H1 (cell line): ENCODE measurements around the gene WASF1. TPM values are rescaled to one million over a fixed set of nuclear protein-coding genes. Genes with fewer than 3 reads are reported as not detected.

Source experiments
- CTCF ChIA-PET: fragments of 300-600 bp; sonication (Branson Sonifier 250); formaldehyde crosslinking; loops from one replicate; lab custom pipeline; 2021; ENCODE audit not compliant: partially characterized antibody; lab: Charles Lee
- POLR2A ChIA-PET: fragments of 300-600 bp; sonication (Branson Sonifier 250); formaldehyde crosslinking; loops from one replicate; lab custom pipeline; 2021; ENCODE audit warnings: inconsistent platforms; ENCODE audit not compliant: partially characterized antibody; lab: Charles Lee
- DNase-seq, 2 experiments: peaks; one replicate each; pipeline versions ENCODE4 v3.0.0 to v3.0.0-alpha.2; 2010 to 2022; ENCODE audit warnings: low spot score in 2 of 2, low read depth in 1 of 2, mixed read lengths in 1 of 2
- FAIRE-seq: peaks from 2 replicates; lab custom pipeline; 2011; peaks lifted over from hg19 to GRCh38; lab: Jason Lieb, UNC
- H2AFZ ChIP-seq: 2 replicates; pipeline ENCODE4 v1.8.1; 2012; ENCODE audit warnings: low read length, inconsistent platforms
- H2AK5ac ChIP-seq: 2 replicates; pipeline ENCODE4 v1.6.1; 2013; ENCODE audit warnings: low read depth, low read length
- H2BK120ac ChIP-seq: replicated peaks from 2 replicates; pipeline ENCODE3; 2013; ENCODE audit warnings: low read depth, low read length, inconsistent platforms
- H2BK12ac ChIP-seq: 2 replicates; pipeline ENCODE4 v1.6.1; 2013; ENCODE audit warnings: low read depth, low read length
- H2BK15ac ChIP-seq: 2 replicates; pipeline ENCODE4 v1.6.1; 2013; ENCODE audit warnings: low read length
- H2BK20ac ChIP-seq: 2 replicates; pipeline ENCODE4 v1.6.1; 2013; ENCODE audit warnings: low read length
- H2BK5ac ChIP-seq: 2 replicates; pipeline ENCODE4 v1.6.1; 2013; ENCODE audit warnings: low read depth, low read length
- H3K14ac ChIP-seq: 2 replicates; pipeline ENCODE4 v1.6.1; 2013; ENCODE audit warnings: inconsistent platforms; ENCODE audit not compliant: insufficient read length
- H3K18ac ChIP-seq: 2 replicates; pipeline ENCODE4 v1.6.1; 2013; ENCODE audit warnings: low read length; ENCODE audit errors: extremely low read depth
- H3K23ac ChIP-seq: 2 replicates; pipeline ENCODE4 v1.6.1; 2013; ENCODE audit warnings: inconsistent platforms; ENCODE audit not compliant: insufficient read length
- H3K23me2 ChIP-seq: 2 replicates; pipeline ENCODE4 v1.6.1; 2013; ENCODE audit warnings: low read depth, low read length
- H3K27ac ChIP-seq: 2 replicates; pipeline ENCODE4 v1.6.1; 2011; ENCODE audit warnings: low read depth, low read length, inconsistent platforms
- H3K27me3 ChIP-seq, 4 experiments: replicated peaks in 1 of 4; 1 replicate in 1 of 4; 2 replicates in 3 of 4; pipeline versions ENCODE4 v1.6.1 to v1.8.1; 2011 to 2013; ENCODE audit warnings: low read length in 3 of 4, mild to moderate bottlenecking in 3 of 4, inconsistent platforms in 2 of 4, mixed read lengths in 2 of 4, moderate library complexity in 1 of 4; ENCODE audit not compliant: control insufficient read depth in 3 of 4, insufficient read depth in 3 of 4; ENCODE audit errors: extremely low read depth in 1 of 4
- H3K36me3 ChIP-seq, 4 experiments: 2 replicates each; pipeline versions ENCODE4 v1.6.1 to v1.8.1; 2011 to 2013; ENCODE audit warnings: mild to moderate bottlenecking in 4 of 4, low read length in 3 of 4, moderate library complexity in 2 of 4, control low read depth in 1 of 4, inconsistent platforms in 1 of 4; ENCODE audit not compliant: insufficient read depth in 4 of 4, control insufficient read depth in 2 of 4
- H3K4ac ChIP-seq: replicated peaks from 2 replicates; pipeline ENCODE3; 2013; ENCODE audit warnings: low read length, low read depth, mixed read lengths, inconsistent platforms; ENCODE audit not compliant: insufficient read length
- H3K4me1 ChIP-seq, 4 experiments: replicated peaks in 1 of 4; 1 replicate in 1 of 4; 2 replicates in 3 of 4; pipeline versions ENCODE4 v1.6.1 to v1.8.1; 2011 to 2013; ENCODE audit warnings: low read length in 3 of 4, inconsistent platforms in 2 of 4, mixed read lengths in 1 of 4; ENCODE audit not compliant: insufficient read depth in 4 of 4, control insufficient read depth in 3 of 4
- H3K4me2 ChIP-seq, 2 experiments: 2 replicates each; pipeline versions ENCODE4 v1.6.1 to v1.8.1; 2011 to 2013; ENCODE audit warnings: low read depth in 2 of 2, low read length in 2 of 2, control low read depth in 1 of 2, inconsistent platforms in 1 of 2, mild to moderate bottlenecking in 1 of 2; ENCODE audit not compliant: insufficient read depth in 1 of 2
- H3K4me3 ChIP-seq, 4 experiments: fragments of 200-600, 300-600 bp in 1 of 4; sonication (generic), shearing (Covaris generic), sonication (Bioruptor Twin) in 1 of 4; 2 replicates each; pipeline versions ENCODE4 v1.5.1 to v1.8.1; 2011 to 2016; ENCODE audit warnings: low read length in 4 of 4, low read depth in 3 of 4, control low read depth in 2 of 4, inconsistent platforms in 2 of 4, mild to moderate bottlenecking in 2 of 4, mixed read lengths in 1 of 4, moderate library complexity in 1 of 4; ENCODE audit not compliant: insufficient read depth in 2 of 4; ENCODE audit errors: extremely low read depth in 1 of 4
- H3K56ac ChIP-seq: replicated peaks from 2 replicates; pipeline ENCODE3; 2013; ENCODE audit warnings: low read depth, mild to moderate bottlenecking, mixed read lengths, low read length, inconsistent platforms; ENCODE audit not compliant: insufficient read length
- H3K79me1 ChIP-seq: 2 replicates; pipeline ENCODE4 v1.6.1; 2013; ENCODE audit warnings: low read depth, low read length, control low read depth
- H3K79me2 ChIP-seq, 2 experiments: 2 replicates each; pipeline versions ENCODE4 v1.6.1 to v1.8.1; 2012 to 2013; ENCODE audit warnings: low read length in 2 of 2, mild to moderate bottlenecking in 2 of 2, inconsistent platforms in 1 of 2; ENCODE audit not compliant: insufficient read depth in 2 of 2, control insufficient read depth in 1 of 2
- H3K9ac ChIP-seq, 4 experiments: replicated peaks in 1 of 4; 1 replicate in 1 of 4; 2 replicates in 3 of 4; pipeline versions ENCODE4 v1.6.1 to v1.8.1; 2011 to 2013; ENCODE audit warnings: low read depth in 3 of 4, low read length in 3 of 4, control low read depth in 2 of 4, mild to moderate bottlenecking in 2 of 4, moderate library complexity in 2 of 4, inconsistent platforms in 1 of 4; ENCODE audit errors: extremely low read depth in 1 of 4
- H3K9me3 ChIP-seq, 2 experiments: 2 replicates each; pipeline versions ENCODE4 v1.6.1 to v1.8.1; 2012 to 2013; ENCODE audit warnings: mild to moderate bottlenecking in 2 of 2, moderate library complexity in 2 of 2, control low read depth in 1 of 2, inconsistent platforms in 1 of 2, low read depth in 1 of 2, low read length in 1 of 2, mixed read lengths in 1 of 2; ENCODE audit not compliant: insufficient read depth in 2 of 2
- H4K20me1 ChIP-seq, 2 experiments: replicated peaks in 1 of 2; 2 replicates each; pipeline versions ENCODE3 to v1.8.1; 2011 to 2013; ENCODE audit warnings: inconsistent platforms in 2 of 2, low read length in 2 of 2, mild to moderate bottlenecking in 1 of 2; ENCODE audit not compliant: insufficient read depth in 2 of 2, control insufficient read depth in 1 of 2
- H4K5ac ChIP-seq: 2 replicates; pipeline ENCODE4 v1.6.1; 2013; ENCODE audit warnings: low read length, low read depth, mixed read lengths, inconsistent platforms; ENCODE audit not compliant: insufficient read length
- H4K8ac ChIP-seq: 2 replicates; pipeline ENCODE4 v1.8.0; 2013; ENCODE audit warnings: mild to moderate bottlenecking, moderate library complexity, low read length, inconsistent platforms; ENCODE audit not compliant: insufficient read depth; ENCODE audit errors: extremely low read depth
- H4K91ac ChIP-seq: replicated peaks from 2 replicates; pipeline ENCODE3; 2013; ENCODE audit warnings: low read length, mixed read lengths, inconsistent platforms; ENCODE audit not compliant: insufficient read length
- ATF2 ChIP-seq: IDR thresholded peaks from 2 replicates; pipeline ENCODE4 v1.6.1; 2012; ENCODE audit warnings: low read length, inconsistent platforms
- CBX5 ChIP-seq: fragments of 300-800, 300-1000 bp; sonication (generic); IDR thresholded peaks from 2 replicates; pipeline ENCODE4 v1.7.1; 2016; ENCODE audit warnings: antibody characterized with exemption, low read length, low read depth
- CEBPB ChIP-seq: IDR thresholded peaks from 2 replicates; pipeline ENCODE4 v1.6.1; 2012; ENCODE audit warnings: low read depth, low read length
- CTCF ChIP-seq, 3 experiments: IDR thresholded peaks; 1 replicate in 2 of 3; 2 replicates in 1 of 3; pipeline versions ENCODE4 v1.5.1 to v1.6.1; 2011; ENCODE audit warnings: low read length in 3 of 3, mild to moderate bottlenecking in 3 of 3, inconsistent platforms in 2 of 3, low read depth in 1 of 3, moderate library complexity in 1 of 3; ENCODE audit not compliant: insufficient read depth in 1 of 3; ENCODE audit errors: control extremely low read depth in 1 of 3
- EGR1 ChIP-seq: IDR thresholded peaks from 2 replicates; pipeline ENCODE4 v1.6.1; 2011; ENCODE audit warnings: low read depth, low read length, borderline replicate concordance
- HDAC6 ChIP-seq: IDR thresholded peaks from one replicate; pipeline ENCODE4 v1.7.1; 2012; ENCODE audit warnings: low read depth, mild to moderate bottlenecking, inconsistent platforms, low read length, moderate library complexity
- SIX5 ChIP-seq: IDR thresholded peaks from 2 replicates; pipeline ENCODE4 v1.6.1; 2011; ENCODE audit warnings: mild to moderate bottlenecking, low read depth, low read length
- TEAD4 ChIP-seq: IDR thresholded peaks from 2 replicates; pipeline ENCODE4 v1.6.1; 2012; ENCODE audit warnings: low read depth, low read length, inconsistent platforms, mixed read lengths
- WGBS, 2 experiments: shearing (Covaris generic) in 1 of 2; methylation state at CpG; one replicate each; pipeline versions ENCODE4 v1.1.6 to v1.1.7; 2013 to 2015; ENCODE audit warnings: low lambda C conversion rate in 2 of 2, mixed read lengths in 2 of 2, inconsistent platforms in 1 of 2, low coverage in 1 of 2, missing lambda C conversion rate in 1 of 2; ENCODE audit not compliant: insufficient replicate concordance in 2 of 2, insufficient coverage in 1 of 2, insufficient read length in 1 of 2; ENCODE audit errors: extremely low coverage in 1 of 2, missing lambda C conversion rate in 1 of 2; 5-methylcytosine and 5-hydroxymethylcytosine counted together
- polyA plus RNA-seq, 7 experiments: library from polyadenylated mRNA; depleted of rRNA in 3 of 7; stranded (reverse) in 5 of 7; unstranded in 2 of 7; fragments of >200 nt in 5 of 7; fragments of 200-250 nt in 2 of 7; gene quantifications; 1 replicate in 5 of 7; 2 replicates in 1 of 7; 4 replicates in 1 of 7; pipeline versions ENCODE4 v1.2.1 to v1.2.3, GENCODE V29; 2011 to 2013; ENCODE audit warnings: missing spikeins in 2 of 7, mixed read lengths in 2 of 7
- total RNA-seq: library from RNA; stranded (reverse); fragmentation: NEBNext Ultra II Directional; extraction: Animal tissue kit (Norgen Biotek cat#: 25700); gene quantifications from 2 replicates; pipeline ENCODE4 v1.2.1, GENCODE V29; 2021

Gene WASF1
- total and polyA plus RNA-seq, 2 of the 8 experiments (the other 6 are each of a cell fraction or from before 2014, with no cell fraction given), result 37.6 to 39.9 TPM

GRCh38 chr6:110195639-110196038, 16.2 kb upstream of the WASF1 start:
- H2BK5ac ChIP-seq, result no peak overlapping the region
- ChIA-PET POLR2A (no interaction called here), CTCF (no interaction called here)

More at GRCh38 chr6:110195639-110196038, 16.2 kb upstream of the WASF1 start:
- Histone ChIP-seq H3K14ac (no peak overlapping the region), H3K4ac (no peak overlapping the region), H3K18ac (no peak overlapping the region), H2AFZ (no peak overlapping the region), H4K5ac (no peak overlapping the region), H2BK15ac (no peak overlapping the region), H2BK20ac (no peak overlapping the region), H3K36me3 (peaks cover 0 to 13% (median 0%) of the 10 kb centered on the region in 4 experiments; a peak in 3 of 8 replicates), H3K23ac (no peak overlapping the region), H3K9ac (no peak overlapping the region), H3K9me3 (no peaks in the 10 kb centered on the region), H2BK12ac (no peak overlapping the region), H2BK120ac (no peak overlapping the region), H3K4me2 (no peak overlapping the region), H3K79me1 (no peaks in the 10 kb centered on the region; the same call in 1 of the 2 replicates), H3K27ac (no peak overlapping the region), H3K56ac (no peak overlapping the region), H4K91ac (no peak overlapping the region), H2AK5ac (no peak overlapping the region), H3K79me2 (peaks cover 0 to 27% of the 10 kb centered on the region in 2 experiments; a peak in 2 of 4 replicates), H3K27me3 (no peaks in the 10 kb centered on the region), H3K4me3 (no peak overlapping the region), H4K20me1 (peaks cover 0 to 1% of the 10 kb centered on the region in 2 experiments), H3K4me1 (no peaks in the 10 kb centered on the region), H3K23me2 (no peaks in the 10 kb centered on the region), H4K8ac (no peak overlapping the region)
- no peak for DNase-seq
- TF ChIP-seq CBX5 (no peak), EGR1 (no peak), ATF2 (no peak), HDAC6 (no peak), CTCF (IDR thresholded peaks at IDR 0.05; ENCODE audit: control extremely low read depth in 1 of 3, insufficient read depth in 1 of 3, low read depth in 1 of 3, low read length in 3 of 3) (no peak), SIX5 (no peak), TEAD4 (no peak), CEBPB (peak; percentile 93)
- no peak for FAIRE-seq
- WGBS, 2 experiments, result 85 to 100% methylated on average over 1 to 4 of the region's 4 CpGs
